Heart left ventricle (tissue), 16 donors: ENCODE results near the gene GALNT10. TPM values are rescaled to one million over a fixed set of nuclear protein-coding genes. Genes with fewer than 3 reads are reported as not detected.

Experiments
- ATAC-seq, 4 donors: fragments of 200-7000 bp; cut with Tn5 transposase; one replicate each; pipeline ENCODE4 v1.9.1; 2020 to 2022; ENCODE audit warnings: moderate library complexity in 4 of 4, mild to moderate bottlenecking in 3 of 4, moderate number of reproducible peaks in 1 of 4
- DNase-seq, 5 donors: peaks; one replicate each; pipeline ENCODE4 v3.0.0-alpha.2; 2020
- H3K27ac ChIP-seq, 12 donors: fragments of 200-600 bp; sonication (generic) in 4 of 12; one replicate each; pipeline versions ENCODE4 v1.5.0 to v1.8.0; 2016 to 2022; ENCODE audit warnings: mild to moderate bottlenecking in 2 of 12
- H3K27me3 ChIP-seq, 9 donors: fragments of 200-600 bp; sonication (generic) in 2 of 9; one replicate each; pipeline versions ENCODE4 v1.5.1 to v1.8.0; 2016 to 2022; ENCODE audit warnings: mild to moderate bottlenecking in 3 of 9
- H3K36me3 ChIP-seq, 9 donors: fragments of 200-600 bp; sonication (generic) in 2 of 9; one replicate each; pipeline versions ENCODE4 v1.5.0 to v1.8.0; 2018 to 2022; ENCODE audit warnings: mild to moderate bottlenecking in 2 of 9
- H3K4me1 ChIP-seq, 12 donors: fragments of 200-600 bp; sonication (generic) in 4 of 12; one replicate each; pipeline versions ENCODE4 v1.5.0 to v1.8.0; 2016 to 2022; ENCODE audit warnings: mild to moderate bottlenecking in 3 of 12
- H3K4me3 ChIP-seq, 12 donors: fragments of 200-600 bp; sonication (generic) in 4 of 12; one replicate each; pipeline versions ENCODE4 v1.5.0 to v1.8.0; 2017 to 2022; ENCODE audit warnings: mild to moderate bottlenecking in 9 of 12, moderate library complexity in 4 of 12
- H3K9me3 ChIP-seq, 12 donors: fragments of 200-600 bp; sonication (generic) in 4 of 12; one replicate each; pipeline versions ENCODE4 v1.5.0 to v1.8.0; 2016 to 2022; ENCODE audit warnings: mild to moderate bottlenecking in 1 of 12
- POLR2A ChIP-seq, 2 donors: fragments of 450-650 bp; IDR thresholded peaks; one replicate each; pipeline ENCODE4 v1.6.1; 2017; ENCODE audit warnings: antibody characterized with exemption in 2 of 2, mild to moderate bottlenecking in 2 of 2, moderate library complexity in 2 of 2
- WGBS, 4 donors: extraction: QIAGEN DNeasy Blood & Tissue Kit in 2 of 4; methylation state at CpG; one replicate each; pipeline versions ENCODE4 v1.1.5 to v1.1.7; 2013 to 2018; 5-methylcytosine and 5-hydroxymethylcytosine counted together
- intact Hi-C, 10 donors: fragments of 100-400 bp; cut with DNase I; formaldehyde crosslinking; loops; one replicate each; pipeline versions ENCODE4 v1.11.1 to v1.14.2; 2022
- polyA plus RNA-seq, 2 donors: library from polyadenylated mRNA; stranded (reverse); fragments of 200-250 nt; gene quantifications; one replicate each; pipeline ENCODE4 v1.2.3, GENCODE V29; 2013
- total RNA-seq, 9 donors: library from RNA; depleted of rRNA in 2 of 9; stranded (reverse); fragments of >200 nt in 2 of 9; fragmentation: NEBNext Ultra II Directional in 3 of 9; extraction: Animal tissue kit (Norgen Biotek cat#: 25700) in 3 of 9; gene quantifications; one replicate each; pipeline versions ENCODE4 v1.1.0 to v1.2.4, GENCODE V29; 2016 to 2023
- TF ChIP-seq, protein P1 (sequence below), 12 donors: fragments of 200-600 bp; sonication (generic) in 4 of 12; IDR thresholded peaks; one replicate each; pipeline versions ENCODE4 v1.5.0 to v1.8.0; 2018 to 2022; ENCODE audit warnings: antibody characterized with exemption in 12 of 12, mild to moderate bottlenecking in 5 of 12
- donor health status: ischemic (EF 13 %, LVEDD 7.1; RV severe dilation, severe dysfunction).
- donor health status: healthy with polysubstance abuse.
- donor health status: DM: no; HTN: yes; CAD: no.
- donor health status: DM: no; HTN: no; CAD: no.
- donor health status: ischemic (EF 25% LVEDD 6.9; RV normal size, moderate dysfunction).
- donor health status: ischemic (EF 25% LVEDD 5.7; RV mildly dilated, moderate dysfunction).
- donor health status: healthy.
- donor health status: DM: yes; HTN: yes; CAD: no.
- donor health status: ischemic (EF 35%, LVEDD 5.7; RV mildly dilated, moderate dysfunction).
- donor health status: nonischemic (EF 11% LVEDD 7.7; RV severe dilation, severe dysfunction).
- donor health status: DM: yes; HTN: yes; CAD: no.
- donor health status: PGD.
- donor health status: ischemic (EF 29% LVEDD 5.4; RV normal size, mild dysfunction).
- donor health status: nonischemic (EF 23%, LVEDD 6.1; RV moderate dilation, normal function).

The GALNT10 gene
- total and polyA plus RNA-seq, 11 donors: 2.7 to 20.7 (median 14.4) TPM

DNA sequence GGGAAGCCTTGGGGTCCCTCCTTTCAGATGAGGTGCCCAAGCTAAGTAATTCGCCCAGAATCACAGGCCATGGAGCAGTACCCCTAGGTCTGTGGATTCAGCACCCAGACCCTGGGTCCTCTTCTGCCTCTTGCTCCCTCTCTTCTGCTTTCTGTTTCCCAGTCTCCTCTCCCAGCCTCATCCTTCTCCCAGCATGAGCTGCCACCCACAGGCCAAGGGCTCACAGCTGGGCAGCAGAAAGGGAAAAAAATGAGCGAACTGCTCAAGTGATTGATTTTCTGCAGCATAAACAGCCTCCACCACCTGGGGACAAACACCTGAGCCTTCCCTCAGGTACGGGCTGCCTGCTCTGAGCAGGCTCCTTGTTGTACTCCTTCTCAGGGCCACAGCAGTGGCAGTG lies 141.4 kb downstream of the GALNT10 start:
- no peak for TF ChIP-seq POLR2A (IDR thresholded peaks at IDR 0.05)
- TF ChIP-seq, protein P1, sequence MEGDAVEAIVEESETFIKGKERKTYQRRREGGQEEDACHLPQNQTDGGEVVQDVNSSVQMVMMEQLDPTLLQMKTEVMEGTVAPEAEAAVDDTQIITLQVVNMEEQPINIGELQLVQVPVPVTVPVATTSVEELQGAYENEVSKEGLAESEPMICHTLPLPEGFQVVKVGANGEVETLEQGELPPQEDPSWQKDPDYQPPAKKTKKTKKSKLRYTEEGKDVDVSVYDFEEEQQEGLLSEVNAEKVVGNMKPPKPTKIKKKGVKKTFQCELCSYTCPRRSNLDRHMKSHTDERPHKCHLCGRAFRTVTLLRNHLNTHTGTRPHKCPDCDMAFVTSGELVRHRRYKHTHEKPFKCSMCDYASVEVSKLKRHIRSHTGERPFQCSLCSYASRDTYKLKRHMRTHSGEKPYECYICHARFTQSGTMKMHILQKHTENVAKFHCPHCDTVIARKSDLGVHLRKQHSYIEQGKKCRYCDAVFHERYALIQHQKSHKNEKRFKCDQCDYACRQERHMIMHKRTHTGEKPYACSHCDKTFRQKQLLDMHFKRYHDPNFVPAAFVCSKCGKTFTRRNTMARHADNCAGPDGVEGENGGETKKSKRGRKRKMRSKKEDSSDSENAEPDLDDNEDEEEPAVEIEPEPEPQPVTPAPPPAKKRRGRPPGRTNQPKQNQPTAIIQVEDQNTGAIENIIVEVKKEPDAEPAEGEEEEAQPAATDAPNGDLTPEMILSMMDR (IDR thresholded peaks at IDR 0.05): no peak
- Histone ChIP-seq H3K9me3 (no peaks in the 10 kb centered on the region), H3K4me3 (no peak overlapping the region), H3K36me3 (peaks cover 0 to 44% (median 18%) of the 10 kb centered on the region in 9 donors), H3K27me3 (no peaks in the 10 kb centered on the region), H3K27ac (no peak overlapping the region), H3K4me1 (peaks cover 0 to 6% (median 0%) of the 10 kb centered on the region in 12 donors)
- intact Hi-C loops: loop anchor here in 1 of 10 donors (10.0 kb wide), 1 partner anchor 73 kb away; no protein-coding TSS in a partner anchor
- no peak for DNase-seq
- 64 to 96% (median 77%) methylated on average over 3 of the region's 3 CpGs for WGBS, 4 donors
- ATAC-seq: no peak

DNA sequence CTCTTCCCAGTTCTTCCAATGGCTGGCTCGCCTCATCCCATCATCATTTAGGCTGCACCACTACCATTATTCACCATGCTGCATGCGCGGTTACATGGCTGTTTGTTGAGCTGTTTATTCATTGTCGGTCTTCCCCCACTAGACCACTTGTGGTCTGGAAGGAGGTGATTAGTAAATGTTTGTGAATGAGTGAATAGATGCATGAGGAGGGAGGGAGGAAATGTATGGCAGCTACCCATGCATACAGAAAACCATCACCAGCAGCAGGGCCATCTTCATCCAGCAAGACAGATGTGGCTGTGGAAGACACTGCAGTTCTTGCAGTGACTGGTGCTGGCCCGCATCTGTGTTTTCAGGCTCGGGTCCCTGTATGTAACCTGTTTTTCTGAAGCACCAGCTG lies 141.9 kb downstream of the GALNT10 start:
- WGBS, 4 donors: 94 to 98% (median 98%) methylated on average over 6 of the region's 6 CpGs
- Histone ChIP-seq H3K4me3 (no peak overlapping the region), H3K27ac (no peak overlapping the region), H3K27me3 (no peaks in the 10 kb centered on the region), H3K9me3 (no peaks in the 10 kb centered on the region), H3K36me3 (peaks cover 0 to 44% (median 18%) of the 10 kb centered on the region in 9 donors), H3K4me1 (peaks cover 0 to 6% (median 0%) of the 10 kb centered on the region in 12 donors)
- TF ChIP-seq POLR2A (IDR thresholded peaks at IDR 0.05): no peak
- TF ChIP-seq, protein P1 (IDR thresholded peaks at IDR 0.05): no peak
- intact Hi-C loops: loop anchor here in 1 of 10 donors (10.0 kb wide), 1 partner anchor 72 kb away; no protein-coding TSS in a partner anchor
- ATAC-seq (no peak), DNase-seq (no peak)

DNA sequence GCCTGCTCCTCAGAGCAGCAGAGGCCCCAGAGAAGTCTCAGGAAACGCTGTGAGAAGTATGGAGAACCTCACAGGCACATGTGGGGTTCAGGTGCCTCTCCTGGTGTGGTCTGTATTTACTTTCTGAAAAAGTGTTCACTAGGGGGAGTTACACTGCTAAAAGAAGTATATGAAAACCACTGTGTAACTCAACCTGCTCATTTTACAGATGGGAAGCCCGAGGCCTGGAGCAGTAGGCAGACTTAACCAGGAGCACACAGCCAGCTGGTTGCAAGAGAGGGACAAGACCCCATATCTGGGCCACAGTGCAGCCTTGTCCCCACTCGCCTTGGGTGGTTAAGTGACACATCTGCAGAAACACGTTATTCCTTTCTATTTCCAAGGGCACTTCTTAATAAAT lies 142.5 kb downstream of the GALNT10 start:
- Histone ChIP-seq H3K4me1 (peaks cover 0 to 6% (median 0%) of the 10 kb centered on the region in 12 donors), H3K27ac (no peak overlapping the region), H3K4me3 (no peak overlapping the region), H3K9me3 (no peaks in the 10 kb centered on the region), H3K27me3 (no peaks in the 10 kb centered on the region), H3K36me3 (peaks cover 0 to 44% (median 18%) of the 10 kb centered on the region in 9 donors)
- DNase-seq (no peak), ATAC-seq (no peak)
- 85 to 98% (median 97%) methylated on average over 4 of the region's 4 CpGs for WGBS, 4 donors
- intact Hi-C loops: loop anchor here in 1 of 10 donors (10.0 kb wide), 1 partner anchor 72 kb away; no protein-coding TSS in a partner anchor
- TF ChIP-seq, protein P1 (IDR thresholded peaks at IDR 0.05): no peak
- TF ChIP-seq POLR2A (IDR thresholded peaks at IDR 0.05): no peak

DNA sequence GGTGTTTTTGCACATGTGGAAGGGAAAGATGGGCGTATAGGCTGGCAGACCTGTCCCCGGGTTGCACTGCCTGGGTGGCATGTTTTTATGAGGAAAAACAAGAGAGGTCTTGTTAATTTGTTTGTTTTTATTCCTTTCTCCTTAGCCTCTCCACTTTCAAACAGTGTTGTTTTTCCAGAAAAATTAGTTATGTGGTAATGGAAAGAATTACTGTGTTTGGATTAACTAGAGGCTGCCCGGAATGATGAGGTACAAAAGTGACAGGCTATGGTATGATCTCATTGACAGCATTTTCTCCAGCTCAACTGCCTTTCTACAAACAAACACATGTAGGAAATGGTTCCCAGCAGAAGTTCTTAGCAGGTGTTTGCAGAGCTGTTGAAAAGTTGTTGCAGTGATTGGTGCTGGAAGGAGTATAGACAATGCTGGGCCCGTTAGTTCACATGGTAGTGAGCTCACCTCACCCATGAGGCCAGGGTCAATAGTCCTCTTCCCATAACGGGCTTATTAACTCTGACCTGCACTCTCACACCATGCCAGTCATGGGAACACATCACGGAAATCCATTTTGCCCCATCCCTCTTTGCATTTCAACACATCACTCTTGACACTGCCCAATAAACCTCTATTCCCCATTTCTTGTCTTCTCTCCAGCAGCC lies 144.0 kb downstream of the GALNT10 start:
- no peak for TF ChIP-seq POLR2A (IDR thresholded peaks at IDR 0.05)
- TF ChIP-seq, protein P1 (IDR thresholded peaks at IDR 0.05): no peak
- Histone ChIP-seq H3K9me3 (no peaks in the 10 kb centered on the region), H3K27ac (peak overlapping the region in 5 of 12 donors; percentile 35 to 72 (median 48)), H3K36me3 (peaks cover 0 to 46% (median 18%) of the 10 kb centered on the region in 9 donors), H3K4me1 (peaks cover 0 to 6% (median 0%) of the 10 kb centered on the region in 12 donors), H3K4me3 (no peak overlapping the region), H3K27me3 (no peaks in the 10 kb centered on the region)
- DNase-seq (no peak), ATAC-seq (peak; percentile 31 to 80 (median 46))
- WGBS, 4 donors: 84 to 91% (median 85%) methylated on average over 6 of the region's 6 CpGs
- intact Hi-C loops: loop anchor here in 1 of 10 donors (10.0 kb wide), 1 partner anchor 70 kb away; no protein-coding TSS in a partner anchor
